ENCODE results near the gene RIT2.

- TF ChIP-seq CTCF (IDR thresholded peaks at IDR 0.05) (no peak), EP300 (IDR thresholded peaks at IDR 0.05) (no peak)
Measured at GRCh38 chr18:43161528-43161927, 46.0 kb upstream of the RIT2 start.
